ENCODE results near the gene PNLIPRP1. TPM values are rescaled to one million over a fixed set of nuclear protein-coding genes. Genes with fewer than 3 reads are reported as not detected.

Gene PNLIPRP1
- total and polyA plus RNA-seq, 10 of the 15 experiments (the other 5 are each of a cell fraction or from before 2014, with no cell fraction given), result 0.74 TPM; not detected in 9

DNA sequence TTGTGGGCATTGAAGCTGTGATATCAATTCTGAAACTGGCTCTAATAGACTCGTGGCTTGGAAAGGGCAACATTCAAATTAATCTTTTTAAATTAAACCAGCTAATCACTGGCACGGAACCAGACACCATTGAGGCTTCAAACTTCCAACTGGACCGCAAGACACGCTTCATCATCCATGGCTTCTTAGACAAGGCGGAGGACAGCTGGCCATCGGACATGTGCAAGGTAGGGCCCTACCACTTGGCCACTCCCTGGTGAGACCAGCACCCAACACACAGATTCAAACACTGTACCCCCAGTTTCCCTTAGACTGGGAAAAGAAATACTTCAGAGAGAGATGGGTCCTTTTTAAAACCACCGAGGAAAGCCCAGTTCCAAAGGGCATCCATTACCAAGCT, 35.1 kb downstream of the PNLIPRP1 start:
- ChIA-PET SMC1A (ENCODE audit: uncharacterized antibody, unreplicated experiment) (no interaction called here), POLR2A (no interaction called here), CTCF (no interaction called here), RAD21 (ENCODE audit: unreplicated experiment) (no interaction called here)
- intact Hi-C loops (cut with micrococcal nuclease; ENCODE audit: unreplicated experiment), result no loop called here
- Histone ChIP-seq H2AFZ (ENCODE audit: control insufficient read depth, low read depth, low read length) (no peak overlapping the region), H4K20me1 (ENCODE audit: control insufficient read depth, insufficient read depth) (no peaks in the 10 kb centered on the region), H3K27ac (ENCODE audit: control insufficient read depth, insufficient read depth) (no peak overlapping the region), H3K9ac (ENCODE audit: control insufficient read depth, insufficient read depth, low read length) (no peak overlapping the region), H3K4me3 (no peak overlapping the region), H3K9me3 (replicated peaks; ENCODE audit: control insufficient read depth, insufficient read depth, low read length) (no peaks in the 10 kb centered on the region), H3K4me1 (ENCODE audit: control insufficient read depth, insufficient read depth, low read length) (no peaks in the 10 kb centered on the region), H3K79me2 (ENCODE audit: control insufficient read depth, insufficient read depth, low read length) (no peaks in the 10 kb centered on the region), H3K36me3 (ENCODE audit: control insufficient read depth in 2 of 2, insufficient read depth in 2 of 2, low read length in 1 of 2) (no peaks in the 10 kb centered on the region), H3K4me2 (ENCODE audit: control insufficient read depth, insufficient read depth) (no peak overlapping the region), H3K27me3 (replicated peaks in 1 of 2; ENCODE audit: control insufficient read depth in 2 of 2, insufficient read depth in 2 of 2, low read length in 1 of 2) (no peaks in the 10 kb centered on the region; a peak in 2 of 4 replicates)
- no peak for FAIRE-seq
- no TSS peak for BruUV-seq (replicated peaks)
- WGBS (ENCODE audit: insufficient coverage, insufficient replicate concordance, low lambda C conversion rate, missing lambda C conversion rate), result 30% methylated on average over 7 of the region's 7 CpGs
- TF ChIP-seq NFXL1 (IDR thresholded peaks at IDR 0.05; ENCODE audit: borderline replicate concordance) (no peak), SMC3 (IDR thresholded peaks at IDR 0.05; ENCODE audit: borderline replicate concordance, low read length) (no peak), FOXK2 (IDR thresholded peaks at IDR 0.05) (no peak), ZBED1 (IDR thresholded peaks at IDR 0.05; ENCODE audit: borderline replicate concordance) (no peak), SIX5 (IDR thresholded peaks at IDR 0.05; ENCODE audit: low read depth, low read length, severe bottlenecking) (no peak), RELA (IDR thresholded peaks at IDR 0.05; ENCODE audit: borderline replicate concordance, partially characterized antibody) (no peak), YBX1 (IDR thresholded peaks at IDR 0.05) (no peak), SPI1 (IDR thresholded peaks at IDR 0.05; ENCODE audit: borderline replicate concordance, insufficient read depth, low read depth, low read length) (no peak), ZBTB33 (IDR thresholded peaks at IDR 0.05) (no peak), CEBPB (IDR thresholded peaks at IDR 0.05; ENCODE audit: borderline replicate concordance in 1 of 2, low read depth in 2 of 2, low read length in 2 of 2) (no peak), ZNF24 (IDR thresholded peaks at IDR 0.05) (no peak), BACH1 (IDR thresholded peaks at IDR 0.05; ENCODE audit: borderline replicate concordance) (no peak), PAX8 (IDR thresholded peaks at IDR 0.05) (no peak)
- TF ChIP-seq, protein P1, sequence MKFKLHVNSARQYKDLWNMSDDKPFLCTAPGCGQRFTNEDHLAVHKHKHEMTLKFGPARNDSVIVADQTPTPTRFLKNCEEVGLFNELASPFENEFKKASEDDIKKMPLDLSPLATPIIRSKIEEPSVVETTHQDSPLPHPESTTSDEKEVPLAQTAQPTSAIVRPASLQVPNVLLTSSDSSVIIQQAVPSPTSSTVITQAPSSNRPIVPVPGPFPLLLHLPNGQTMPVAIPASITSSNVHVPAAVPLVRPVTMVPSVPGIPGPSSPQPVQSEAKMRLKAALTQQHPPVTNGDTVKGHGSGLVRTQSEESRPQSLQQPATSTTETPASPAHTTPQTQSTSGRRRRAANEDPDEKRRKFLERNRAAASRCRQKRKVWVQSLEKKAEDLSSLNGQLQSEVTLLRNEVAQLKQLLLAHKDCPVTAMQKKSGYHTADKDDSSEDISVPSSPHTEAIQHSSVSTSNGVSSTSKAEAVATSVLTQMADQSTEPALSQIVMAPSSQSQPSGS (IDR thresholded peaks at IDR 0.05; ENCODE audit: low read length), result no peak
- TF ChIP-seq, protein P2, sequence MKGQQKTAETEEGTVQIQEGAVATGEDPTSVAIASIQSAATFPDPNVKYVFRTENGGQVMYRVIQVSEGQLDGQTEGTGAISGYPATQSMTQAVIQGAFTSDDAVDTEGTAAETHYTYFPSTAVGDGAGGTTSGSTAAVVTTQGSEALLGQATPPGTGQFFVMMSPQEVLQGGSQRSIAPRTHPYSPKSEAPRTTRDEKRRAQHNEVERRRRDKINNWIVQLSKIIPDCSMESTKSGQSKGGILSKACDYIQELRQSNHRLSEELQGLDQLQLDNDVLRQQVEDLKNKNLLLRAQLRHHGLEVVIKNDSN (IDR thresholded peaks at IDR 0.05; ENCODE audit: borderline replicate concordance, extremely low read length, insufficient read depth, low read depth, low read length), result no peak
- DNase-seq (ENCODE audit: low read depth, low spot score), result no peak
- no peak for ATAC-seq
- in situ Hi-C loops (cut with MboI), result no loop called here
